NCI-H460 (cell line): Measurements from ENCODE around the gene ERCC5. TPM values are rescaled to one million over a fixed set of nuclear protein-coding genes. Genes with fewer than 3 reads are reported as not detected.

Source experiments
- DNase-seq: peaks from one replicate; pipeline ENCODE4 v3.0.0-alpha.2; 2016; ENCODE audit warnings: low read depth; ENCODE audit errors: extremely low read depth
- total RNA-seq: library from RNA; depleted of rRNA; stranded (reverse); fragments of >200 nt; shearing (Covaris generic); gene quantifications from 2 replicates; pipeline ENCODE4 v1.2.3, GENCODE V29; 2014

ERCC5 gene
- total RNA-seq, 1 experiment from 2014 or later = 33.4 TPM

DNA sequence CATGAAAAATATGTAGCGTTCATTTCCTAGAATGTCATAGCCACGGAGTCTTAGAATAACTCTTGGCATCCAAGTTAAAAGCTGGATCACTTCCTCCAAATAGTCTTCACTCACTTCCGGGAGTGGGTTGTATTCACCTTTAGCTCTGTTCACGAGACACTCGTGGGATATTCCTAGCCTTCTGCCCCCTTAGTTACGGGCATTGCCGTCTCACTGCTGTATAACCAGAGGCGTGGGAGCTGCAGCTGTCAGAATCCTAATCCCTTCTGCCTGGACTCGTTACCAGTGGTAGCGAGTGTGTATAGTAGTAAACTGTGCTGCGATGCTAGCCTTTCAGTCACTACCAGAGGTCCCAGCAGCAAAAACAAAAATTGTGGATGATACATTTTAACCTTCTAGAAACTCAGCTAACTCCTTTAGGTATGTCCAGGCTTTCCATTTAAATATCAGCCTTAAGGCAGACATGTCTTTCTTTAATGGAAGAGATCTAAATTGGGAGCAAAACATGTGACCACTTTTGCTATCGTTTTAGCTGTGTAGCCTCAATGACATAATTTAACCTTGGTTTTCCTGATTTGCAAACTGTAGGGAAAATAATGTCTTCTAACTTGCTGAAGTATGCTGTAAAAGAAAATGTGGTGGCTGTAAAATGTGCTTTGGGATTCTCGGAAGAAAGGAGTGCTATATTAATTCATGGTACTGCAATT, 34.1 kb downstream of the ERCC5 start:
- no peak for DNase-seq

DNA sequence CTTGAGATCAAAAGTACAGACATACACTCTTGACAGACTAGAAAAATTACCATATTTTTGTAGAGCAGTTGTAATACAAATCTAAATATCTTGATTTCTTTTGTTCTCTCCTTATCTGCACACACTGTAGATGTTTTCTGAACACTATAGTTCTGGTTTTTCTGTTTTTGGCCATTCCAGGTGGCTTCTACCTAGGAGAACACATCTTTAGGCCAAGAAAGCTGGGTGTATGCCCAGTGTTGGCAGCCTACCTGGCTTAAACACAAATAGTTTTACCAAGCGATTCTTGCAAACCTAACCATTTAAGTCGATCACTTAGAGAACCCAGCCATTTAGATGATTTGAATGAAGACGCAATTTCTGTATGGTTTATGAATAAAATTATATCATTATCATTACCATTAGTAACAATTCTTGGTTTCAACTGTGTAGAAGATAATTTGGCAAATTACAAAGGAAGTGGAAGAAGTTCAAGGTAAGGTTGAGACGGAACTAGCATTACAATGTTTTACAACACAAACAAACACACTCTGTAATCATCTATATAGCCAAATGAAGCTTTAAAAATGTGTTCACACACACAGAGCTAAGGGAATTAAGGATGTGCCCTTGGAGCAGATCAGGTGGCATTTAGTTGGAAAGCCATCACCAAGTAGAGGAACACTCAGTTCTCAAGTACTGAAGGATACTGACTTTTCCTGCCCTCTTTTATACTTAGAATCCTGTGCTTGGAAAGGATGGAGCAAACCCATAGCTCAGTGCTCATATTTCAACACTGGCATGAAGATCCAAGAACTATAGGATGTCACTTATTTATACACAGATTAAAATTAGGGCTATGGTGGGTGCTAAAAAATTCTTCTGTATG, 36.2 kb downstream of the ERCC5 start:
- DNase-seq = no peak

DNA sequence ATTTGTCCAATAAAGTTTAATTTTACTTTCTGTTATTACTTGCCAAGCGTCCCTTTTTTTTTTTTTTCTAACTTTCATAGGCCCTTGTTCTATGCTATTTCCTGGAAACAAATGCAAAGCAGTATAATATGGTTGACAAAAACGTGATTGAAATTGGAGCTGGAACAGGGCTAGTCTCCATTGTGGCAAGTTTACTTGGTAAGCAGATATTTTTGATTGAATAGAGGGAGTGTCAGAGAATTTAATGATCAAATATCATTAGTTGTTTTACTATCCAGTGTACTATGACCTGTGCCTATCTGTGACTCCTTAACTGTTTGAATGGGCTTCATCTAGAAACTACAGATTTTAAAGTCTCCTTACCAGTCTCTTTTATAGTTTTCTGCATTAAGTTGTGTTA, 46.7 kb downstream of the ERCC5 start:
- DNase-seq = no peak

DNA sequence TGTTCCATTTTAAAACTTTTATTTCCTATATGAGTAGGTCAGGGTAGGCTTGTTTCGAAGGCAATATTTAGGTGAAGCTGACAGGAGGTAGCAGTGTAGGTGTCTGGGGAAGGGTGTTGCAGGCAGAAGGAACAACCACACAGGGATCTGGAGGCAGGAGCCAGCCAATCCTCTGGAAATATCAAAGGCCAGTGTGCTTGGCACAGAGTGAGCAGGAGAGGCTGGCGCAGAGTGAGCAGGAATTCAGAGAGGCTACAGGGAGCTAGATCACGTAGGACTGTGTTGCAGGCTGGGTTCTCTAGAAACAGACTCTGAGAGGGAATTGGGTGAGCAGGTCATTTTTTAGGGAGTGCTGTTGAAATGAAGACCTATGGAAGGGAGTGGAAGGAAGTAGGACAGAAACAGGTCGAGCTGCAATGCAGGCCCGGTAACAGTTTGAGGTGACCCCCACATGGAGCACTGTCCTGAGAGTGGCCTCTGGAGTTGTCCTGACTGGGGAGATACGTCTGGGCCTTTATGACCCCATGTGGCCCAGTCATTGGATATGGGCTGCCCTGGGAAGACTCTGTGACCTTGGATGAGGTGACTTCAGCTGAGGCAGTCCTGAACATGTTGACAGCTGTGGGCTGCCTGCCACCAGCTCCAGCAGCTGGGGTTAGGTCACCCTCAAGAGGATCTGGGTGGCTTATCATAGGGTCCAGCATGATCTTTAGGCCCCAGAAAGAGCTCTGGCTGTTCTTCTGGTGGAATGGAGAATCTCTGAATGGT, 51.7 kb downstream of the ERCC5 start:
- no peak for DNase-seq

DNA sequence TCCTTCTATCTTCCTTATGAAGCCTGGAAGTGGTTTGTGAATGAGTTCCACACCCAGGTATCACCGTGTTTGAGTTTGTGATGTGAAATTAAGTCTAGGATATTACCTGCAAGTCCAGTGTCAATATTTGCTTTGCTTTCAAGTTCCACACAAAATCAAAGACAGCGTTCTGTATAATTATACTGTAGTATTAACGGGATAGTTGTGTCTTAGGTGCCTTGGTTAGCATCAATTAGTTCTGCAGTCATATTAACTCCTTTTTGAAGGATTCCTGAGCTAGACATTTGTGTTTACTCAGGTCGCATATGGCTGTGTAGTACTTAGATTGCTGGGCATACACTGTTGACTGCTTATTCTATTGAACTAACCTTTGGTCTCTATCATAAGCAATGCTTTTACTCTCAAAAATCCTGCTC, 54.4 kb downstream of the ERCC5 start:
- no peak for DNase-seq

DNA sequence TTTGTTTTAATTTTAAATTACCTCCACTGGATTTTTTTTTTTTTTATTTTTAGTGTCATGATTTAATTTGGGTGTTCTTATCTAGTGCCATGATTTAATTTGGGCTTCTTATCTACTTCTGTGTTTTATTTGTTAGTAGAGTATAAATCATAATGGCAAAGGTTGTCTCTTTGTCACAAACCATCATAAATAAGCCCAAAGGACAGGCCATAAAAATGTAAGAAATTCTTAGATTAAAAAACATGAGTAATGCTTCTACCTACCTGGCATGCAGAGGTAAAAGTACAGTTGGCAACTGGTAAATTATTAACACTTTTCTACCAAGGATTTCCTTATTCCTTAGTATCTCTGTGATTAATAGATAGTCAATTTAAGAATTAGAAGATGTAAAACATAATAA, 55.2 kb downstream of the ERCC5 start:
- no peak for DNase-seq

DNA sequence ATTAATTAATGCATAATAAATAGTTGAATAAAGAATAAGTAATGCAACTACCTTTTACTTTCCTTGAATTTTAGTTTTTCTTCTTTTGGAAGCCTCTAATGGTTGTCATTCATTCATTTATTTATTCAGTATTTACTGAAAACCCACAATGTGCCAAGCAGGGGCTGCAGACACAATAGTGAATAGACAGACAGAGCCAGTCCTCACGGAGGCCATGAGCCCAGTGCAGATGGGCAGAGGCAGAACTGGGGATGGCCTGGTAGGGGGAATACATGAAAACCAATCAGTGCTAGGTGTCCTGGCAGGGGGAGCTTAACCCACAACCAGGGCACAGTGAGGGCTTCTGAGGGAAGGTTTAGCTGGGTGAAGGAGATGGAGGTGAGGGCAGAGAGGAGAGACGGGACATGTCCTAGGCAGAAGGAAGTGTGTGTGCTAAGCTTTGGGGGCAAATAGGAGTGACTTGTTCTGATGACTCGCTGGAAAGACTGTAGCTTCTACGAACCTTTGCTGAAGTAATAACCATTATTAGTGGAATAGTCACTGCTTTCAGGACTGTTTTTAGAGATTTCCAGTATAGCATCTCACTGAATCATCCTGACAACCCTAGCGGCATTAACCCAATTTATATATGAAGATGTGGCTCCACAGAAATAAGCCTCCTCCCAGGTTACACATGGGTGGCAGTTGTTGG, 55.9 kb downstream of the ERCC5 start:
- DNase-seq = no peak

DNA sequence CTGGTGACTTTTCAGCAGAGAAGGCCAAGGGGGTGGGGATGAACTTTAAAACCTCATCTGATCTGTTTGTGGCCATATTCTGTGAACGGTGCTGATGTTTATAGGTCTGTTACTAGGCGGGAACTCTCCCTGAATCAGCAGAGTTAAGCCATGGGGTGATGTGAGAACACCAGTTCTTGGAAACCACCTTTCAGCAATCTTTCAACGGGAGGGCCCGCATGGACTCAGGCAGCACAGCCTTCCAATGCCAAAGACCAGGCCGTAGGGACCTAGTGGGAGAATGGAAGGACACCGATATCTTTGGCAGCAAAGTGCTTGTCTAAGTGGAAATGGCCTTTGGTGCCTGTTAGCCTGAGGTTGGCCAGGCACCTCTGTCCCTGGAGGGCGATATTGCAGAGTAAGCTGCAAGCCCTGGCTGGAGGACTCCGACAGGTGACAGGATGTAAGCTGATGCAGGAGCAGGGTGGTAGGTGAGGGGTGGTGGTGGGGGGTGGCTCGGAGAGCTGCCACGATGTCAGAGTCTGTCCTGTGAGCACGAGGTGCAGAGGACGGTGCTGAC, 57.0 kb downstream of the ERCC5 start:
- no peak for DNase-seq

DNA sequence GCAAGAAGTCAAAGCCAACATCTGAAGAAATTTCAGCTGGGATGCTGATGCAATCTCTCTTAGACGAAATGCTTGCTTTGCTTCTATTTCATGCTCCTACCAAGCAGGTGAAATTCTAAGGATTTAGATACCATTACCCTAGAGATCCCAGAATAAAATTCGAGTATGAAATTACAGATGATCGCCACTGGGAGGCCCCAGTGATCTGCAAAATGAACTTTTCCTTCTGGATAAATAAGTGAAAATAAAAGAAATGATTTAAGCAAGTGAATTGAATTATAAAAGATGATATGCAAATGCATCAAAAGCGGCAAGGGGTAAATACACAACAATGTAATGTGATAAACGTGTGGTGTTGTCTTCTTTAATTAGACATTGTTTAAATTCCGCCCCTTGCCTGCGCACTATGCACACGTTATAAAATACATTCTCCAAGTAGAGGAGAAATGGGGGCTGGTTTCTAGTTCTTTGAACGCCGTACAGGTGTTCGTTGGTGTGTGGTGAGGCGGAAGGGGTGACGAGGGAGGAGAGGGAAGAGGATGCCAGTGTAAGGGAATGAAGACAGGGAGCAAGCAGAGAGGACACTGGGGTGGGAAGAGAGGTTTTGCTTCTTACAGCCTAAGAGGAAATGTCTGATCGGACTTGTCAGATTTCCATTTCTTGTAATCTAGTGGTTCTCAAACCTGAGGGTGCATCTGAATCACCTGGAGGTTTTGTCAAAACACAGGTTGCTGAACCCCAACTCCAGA, 58.0 kb downstream of the ERCC5 start:
- DNase-seq = no peak

DNA sequence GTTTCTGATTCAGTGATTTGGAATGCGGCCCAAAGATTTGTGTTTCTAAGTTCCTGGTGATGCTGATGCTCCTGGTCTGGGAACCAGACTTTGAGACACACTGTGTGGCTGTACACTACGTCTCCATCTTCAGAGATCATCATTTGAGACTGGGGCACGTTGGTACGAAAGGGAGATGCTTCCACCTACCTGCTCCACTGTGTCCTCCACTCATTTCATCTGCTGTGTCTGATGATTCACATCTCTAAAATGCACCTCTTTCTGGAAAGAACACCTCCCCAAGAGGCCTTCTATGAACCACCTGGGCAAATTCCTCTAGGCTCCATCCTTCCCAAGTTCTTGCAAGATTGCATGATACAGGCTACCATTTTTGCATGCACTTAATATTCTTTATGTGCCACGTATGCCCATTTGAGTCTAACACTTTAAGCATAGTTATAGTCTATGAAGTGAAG, 58.6 kb downstream of the ERCC5 start:
- no peak for DNase-seq

DNA sequence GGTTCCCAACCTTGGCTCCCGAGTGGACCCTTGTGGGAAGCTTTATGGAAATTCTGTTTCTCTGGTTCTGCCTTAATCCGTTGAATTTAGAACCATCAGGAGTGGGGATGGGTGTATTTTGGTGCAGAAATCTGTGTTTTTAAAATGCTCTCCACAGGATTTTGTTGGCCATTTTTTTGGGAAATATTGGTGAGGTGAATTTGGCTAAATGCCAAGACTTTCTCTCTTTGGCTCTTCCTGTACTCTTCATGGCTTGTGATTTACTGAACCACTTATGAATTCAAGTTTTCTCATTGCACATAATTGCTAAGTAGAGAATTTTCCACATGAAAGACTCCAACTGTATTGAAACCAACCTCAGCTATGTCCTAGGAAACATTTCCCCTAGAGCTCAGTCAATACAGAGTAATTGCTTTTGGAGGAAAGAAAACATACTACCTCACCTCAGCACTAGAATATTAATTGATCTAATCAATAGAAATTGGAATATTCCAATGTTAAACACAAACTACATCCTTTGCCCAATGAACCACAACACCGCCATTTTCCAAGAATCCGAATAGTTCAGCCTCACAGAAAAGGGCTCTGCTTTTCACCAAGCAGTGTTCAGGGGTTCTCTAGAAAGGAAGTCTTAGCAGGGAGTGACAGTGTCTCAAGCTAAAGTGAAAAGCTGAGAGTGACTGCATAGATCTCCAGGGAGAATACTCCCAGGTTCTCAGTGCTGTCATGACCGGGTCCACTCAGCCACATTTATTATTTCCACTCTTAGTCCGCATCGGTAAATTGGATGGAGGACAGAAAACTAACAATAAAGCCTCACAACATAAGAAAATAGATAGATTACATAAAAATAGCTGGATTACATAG, 60.3 kb downstream of the ERCC5 start:
- no peak for DNase-seq

DNA sequence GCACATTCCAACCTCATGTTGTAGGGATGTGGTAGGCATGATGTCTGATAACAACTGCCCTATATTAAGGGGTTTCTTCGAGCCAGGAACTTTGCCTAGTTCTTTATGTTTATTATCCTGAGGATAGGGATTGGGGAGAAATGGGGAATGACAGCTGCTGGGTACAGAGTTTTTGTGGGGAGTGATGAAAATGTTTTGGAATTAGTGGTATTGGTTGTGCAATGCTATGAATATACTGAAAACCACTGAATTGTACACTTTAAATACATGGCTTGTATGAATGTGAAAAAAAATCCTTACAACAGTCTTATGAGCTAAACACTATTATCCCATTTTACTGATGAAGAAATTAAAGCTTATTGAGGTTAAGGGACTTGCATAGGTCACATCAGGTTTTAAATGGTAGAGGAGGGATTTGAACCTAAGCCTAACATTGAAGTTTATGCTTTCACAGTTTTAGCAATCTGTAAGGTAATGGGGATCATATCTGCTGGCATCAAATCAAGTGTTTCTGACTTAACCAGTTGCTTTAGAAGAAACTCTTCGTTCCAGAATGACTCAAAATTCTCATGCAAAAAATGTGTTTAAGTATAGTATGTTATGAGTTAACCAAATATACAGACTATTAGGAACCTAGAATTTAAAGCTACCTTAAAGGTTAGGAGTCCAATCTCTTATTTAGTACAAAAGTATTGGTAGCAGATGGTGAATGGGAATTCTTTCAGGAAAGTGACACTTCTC, 61.4 kb downstream of the ERCC5 start:
- no peak for DNase-seq

DNA sequence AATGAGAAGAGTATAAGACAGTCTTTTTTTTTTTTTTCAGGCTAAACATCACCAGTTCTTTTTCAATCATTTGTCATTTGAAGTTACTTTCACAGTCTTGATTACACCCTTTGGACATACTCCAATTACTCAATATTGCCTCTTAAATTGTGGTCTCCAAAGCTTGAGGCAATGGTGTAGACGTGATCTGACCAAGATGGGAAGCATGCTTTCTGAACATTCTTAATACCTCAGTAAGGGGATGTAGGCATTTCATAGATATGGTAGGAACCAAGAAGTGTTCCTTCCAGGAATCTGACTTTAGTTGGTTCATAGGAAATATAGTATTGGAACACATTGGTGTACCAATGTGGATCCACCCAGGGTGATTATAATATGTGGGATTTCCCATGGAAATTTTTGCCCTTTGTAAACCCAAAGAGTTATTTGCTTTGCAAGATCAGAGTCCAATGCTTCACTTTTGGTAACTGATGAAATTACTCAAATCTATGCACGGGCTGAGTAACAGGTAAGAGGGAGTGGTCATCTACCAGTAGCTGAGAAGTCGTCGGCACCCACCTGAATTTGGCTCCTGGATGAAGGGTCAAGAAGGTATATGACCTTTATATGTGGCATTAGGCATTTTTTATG, 62.2 kb downstream of the ERCC5 start:
- DNase-seq = no peak

DNA sequence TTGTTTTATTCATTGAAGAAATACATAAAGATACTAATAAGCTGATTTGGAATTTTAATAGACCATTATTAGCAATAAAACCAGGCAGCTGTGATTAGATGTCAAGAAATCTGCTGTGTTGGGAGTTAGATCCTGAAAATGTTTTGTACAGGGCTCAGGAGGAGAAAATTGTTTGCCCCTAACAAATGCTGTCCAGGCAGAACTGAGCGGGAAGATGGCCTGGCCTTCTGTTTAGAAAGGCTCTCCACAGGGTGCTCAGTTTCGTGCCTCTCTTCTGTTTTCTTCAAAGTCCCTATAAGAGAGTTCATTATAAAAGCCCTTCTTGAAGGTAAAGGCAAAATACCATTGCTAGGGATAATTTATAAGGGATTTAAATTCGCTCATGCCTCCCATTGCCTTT, 64.1 kb downstream of the ERCC5 start:
- no peak for DNase-seq

DNA sequence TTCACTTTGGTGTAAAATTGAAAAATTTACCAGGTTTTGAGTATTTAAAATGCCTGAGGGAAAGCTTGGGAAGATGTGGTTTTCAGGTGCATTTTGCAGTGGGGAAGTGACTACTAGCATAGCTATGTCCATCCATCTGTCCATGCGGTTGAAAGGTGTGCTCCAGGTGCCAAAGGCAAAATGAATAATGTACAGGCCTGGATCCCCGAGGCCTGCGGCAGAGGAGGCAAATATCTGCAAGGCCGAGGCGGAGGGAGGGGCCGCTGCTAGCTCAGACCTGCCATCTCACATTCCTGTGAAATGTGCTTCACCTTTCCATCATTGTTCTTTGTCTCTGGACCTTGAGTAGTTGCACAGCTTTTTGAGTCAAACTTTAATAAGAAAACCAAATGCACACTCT, 65.5 kb downstream of the ERCC5 start:
- no peak for DNase-seq

DNA sequence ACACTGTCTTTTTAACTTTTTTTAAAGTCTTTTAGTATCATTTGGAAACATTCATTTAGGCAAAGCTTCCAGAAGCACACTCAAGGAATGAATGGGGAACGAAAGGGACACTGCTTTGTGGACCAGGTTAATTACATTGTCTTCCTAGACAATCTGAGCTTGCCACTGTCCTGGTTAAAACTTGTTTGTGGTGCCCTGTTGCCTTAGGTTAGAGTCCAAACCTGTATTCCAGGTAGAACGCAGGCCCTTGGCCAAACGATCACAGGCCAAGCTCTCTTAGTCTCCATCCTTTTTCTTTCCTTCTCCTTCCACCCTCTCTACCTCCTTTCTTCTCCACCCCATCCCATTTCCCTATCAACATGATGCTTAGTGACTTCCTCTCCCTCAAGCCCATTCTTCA, 66.8 kb downstream of the ERCC5 start:
- DNase-seq = no peak

DNA sequence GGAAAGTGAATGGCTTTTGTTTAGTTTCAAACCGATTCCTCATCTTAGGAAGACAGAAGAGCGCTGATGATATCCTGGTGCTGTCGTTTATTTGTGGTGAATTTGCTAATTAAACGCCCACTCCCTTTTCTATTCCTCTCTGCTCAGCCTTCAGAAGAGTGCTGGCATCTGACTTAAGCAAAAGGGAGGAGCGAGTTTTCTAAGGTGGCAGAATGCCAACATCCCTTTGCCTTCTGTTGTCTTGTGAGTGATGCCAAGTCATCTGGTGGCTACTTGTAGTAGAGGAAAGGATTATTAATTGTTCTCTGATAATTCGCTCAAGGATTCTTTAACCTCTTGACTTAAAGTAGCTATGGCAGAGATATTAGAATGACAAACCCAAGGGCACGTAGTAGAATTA, 68.1 kb downstream of the ERCC5 start:
- DNase-seq = no peak
